Body of pancreas (tissue), 4 donors: ENCODE data around the gene BCAP29.

ENCODE experiments used
- CTCF ChIP-seq, 7 experiments: fragments of 450-650 bp in 4 of 7; fragments of 200-600 bp in 3 of 7; sonication (generic) in 3 of 7; IDR thresholded peaks; one replicate each; pipeline ENCODE4 v1.5.1; 2016 to 2019; ENCODE audit warnings: antibody characterized with exemption in 7 of 7
- POLR2A ChIP-seq, 3 donors: fragments of 450-650 bp; IDR thresholded peaks; one replicate each; pipeline ENCODE4 v1.6.1; 2016; ENCODE audit warnings: antibody characterized with exemption in 3 of 3, mild to moderate bottlenecking in 2 of 3

GRCh38 chr7:107644309-107644974 is 64.4 kb downstream of the BCAP29 start:
- TF ChIP-seq POLR2A (IDR thresholded peaks at IDR 0.05) (no peak), CTCF (IDR thresholded peaks at IDR 0.05) (no peak)
